RWPE1 (cell line): ENCODE results near the gene SLC9C2.

Source experiments
- CTCF ChIA-PET: fragments of 350-600 bp; sonication (Branson Sonifier 250); formaldehyde crosslinking; extraction: SDS; loops from one replicate; lab custom pipeline; 2021; lab: Yijun Ruan, JAX
- POLR2A ChIA-PET: fragments of 400-600 bp; formaldehyde crosslinking; extraction: SDS; loops from one replicate; lab custom pipeline; 2020; ENCODE audit warnings: antibody characterized with exemption; ENCODE audit not compliant: low non-redundant PET; lab: Yijun Ruan, JAX
- DNase-seq: peaks from one replicate; pipeline ENCODE4 v3.0.0; 2012; ENCODE audit warnings: low spot score
- H3K27ac ChIP-seq: fragments of 450-650 bp; 2 replicates; pipeline ENCODE4 v1.5.1; 2017
- TF ChIP-seq, protein P1 (sequence below): fragments of 450-650 bp; conservative IDR thresholded peaks from 2 replicates; pipeline ENCODE4 v1.5.1; 2017; ENCODE audit warnings: low read depth, mild to moderate bottlenecking

The SLC9C2 gene

GRCh38 chr1:173555651-173556305 lies 47.1 kb downstream of the SLC9C2 start:
- no peak for DNase-seq
- TF ChIP-seq, protein P1, sequence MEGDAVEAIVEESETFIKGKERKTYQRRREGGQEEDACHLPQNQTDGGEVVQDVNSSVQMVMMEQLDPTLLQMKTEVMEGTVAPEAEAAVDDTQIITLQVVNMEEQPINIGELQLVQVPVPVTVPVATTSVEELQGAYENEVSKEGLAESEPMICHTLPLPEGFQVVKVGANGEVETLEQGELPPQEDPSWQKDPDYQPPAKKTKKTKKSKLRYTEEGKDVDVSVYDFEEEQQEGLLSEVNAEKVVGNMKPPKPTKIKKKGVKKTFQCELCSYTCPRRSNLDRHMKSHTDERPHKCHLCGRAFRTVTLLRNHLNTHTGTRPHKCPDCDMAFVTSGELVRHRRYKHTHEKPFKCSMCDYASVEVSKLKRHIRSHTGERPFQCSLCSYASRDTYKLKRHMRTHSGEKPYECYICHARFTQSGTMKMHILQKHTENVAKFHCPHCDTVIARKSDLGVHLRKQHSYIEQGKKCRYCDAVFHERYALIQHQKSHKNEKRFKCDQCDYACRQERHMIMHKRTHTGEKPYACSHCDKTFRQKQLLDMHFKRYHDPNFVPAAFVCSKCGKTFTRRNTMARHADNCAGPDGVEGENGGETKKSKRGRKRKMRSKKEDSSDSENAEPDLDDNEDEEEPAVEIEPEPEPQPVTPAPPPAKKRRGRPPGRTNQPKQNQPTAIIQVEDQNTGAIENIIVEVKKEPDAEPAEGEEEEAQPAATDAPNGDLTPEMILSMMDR: no peak
- H3K27ac ChIP-seq: no peak overlapping the region
- POLR2A ChIA-PET: no interaction called here
- CTCF ChIA-PET: no interaction called here

GRCh38 chr1:173554541-173555250 lies 48.2 kb downstream of the SLC9C2 start:
- no peak overlapping the region for H3K27ac ChIP-seq
- DNase-seq: peak; percentile 76
- TF ChIP-seq, protein P1: no peak
- ChIA-PET POLR2A (no interaction called here), CTCF (interaction anchor here (0.6 kb wide), 1 partner anchor 90 kb away, joined by 6 read pairs; no protein-coding TSS in a partner anchor)

- DNase-seq: no peak
- CTCF ChIA-PET: interaction anchor here (0.6 kb wide), 1 partner anchor 91 kb away, joined by 6 read pairs; no protein-coding TSS in a partner anchor
- TF ChIP-seq, protein P1: no peak
- H3K27ac ChIP-seq: no peak overlapping the region
- POLR2A ChIA-PET: no interaction called here
Measured at GRCh38 chr1:173554089-173554488, 48.8 kb downstream of the SLC9C2 start.

DNA sequence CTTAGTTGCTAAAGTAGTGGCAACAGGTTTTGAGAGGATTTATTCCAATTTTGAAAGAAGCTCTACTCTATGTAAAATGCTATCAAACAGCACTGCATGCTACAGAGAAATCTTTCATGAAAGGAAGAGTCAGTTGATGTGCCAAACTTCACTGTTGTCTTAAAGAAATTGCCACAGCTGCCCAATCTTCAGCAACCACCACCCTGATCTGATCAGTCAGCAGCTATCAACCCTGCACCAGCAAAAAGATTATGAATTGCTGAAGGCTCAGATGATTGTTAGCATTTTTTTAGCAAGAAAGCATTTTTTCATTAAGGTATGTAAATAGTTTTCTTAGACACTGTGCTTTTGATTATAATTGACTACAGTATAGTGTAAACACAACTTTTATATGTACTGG lies 49.6 kb downstream of the SLC9C2 start:
- TF ChIP-seq, protein P1: no peak
- DNase-seq: no peak
- no peak overlapping the region for H3K27ac ChIP-seq
- POLR2A ChIA-PET: no interaction called here
- CTCF ChIA-PET: no interaction called here

DNA sequence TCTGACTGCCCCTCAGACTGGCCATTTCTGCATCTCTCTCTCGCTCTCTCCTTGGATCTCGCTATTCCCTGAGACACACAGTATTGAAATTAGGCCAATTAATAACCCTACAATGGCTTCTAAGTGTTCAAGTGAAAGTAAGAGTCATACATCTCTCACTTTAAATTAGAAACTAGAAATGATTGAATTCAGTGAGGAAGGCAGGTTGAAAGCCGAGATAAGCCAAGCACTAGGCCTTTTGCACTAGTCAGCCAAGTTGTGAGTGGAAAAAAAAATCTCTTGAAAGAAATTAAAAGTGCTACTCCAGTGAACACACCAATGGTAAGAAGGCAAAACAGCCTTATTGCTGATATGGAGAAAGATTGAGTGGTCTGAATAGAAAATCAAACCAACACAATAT lies 51.2 kb downstream of the SLC9C2 start:
- TF ChIP-seq, protein P1: no peak
- no peak overlapping the region for H3K27ac ChIP-seq
- ChIA-PET POLR2A (interaction anchor here (0.5 kb wide), 1 partner anchor 316 kb away, joined by 3 read pairs; the partner anchor contains the start of gene GAS5), CTCF (no interaction called here)
- DNase-seq: no peak

GRCh38 chr1:173549813-173550212 lies 53.1 kb downstream of the SLC9C2 start:
- DNase-seq: no peak
- H3K27ac ChIP-seq: no peak overlapping the region
- TF ChIP-seq, protein P1: no peak
- CTCF ChIA-PET: interaction anchor here (0.7 to 1.1 kb wide), 2 partner anchors 10 to 359 kb away, joined by 3 read pairs; no protein-coding TSS in a partner anchor
- POLR2A ChIA-PET: no interaction called here
